GM21529 (cell line): ENCODE results near the gene HYAL4.
A peak's percentile ranks its signal among the peaks of the same experiment; 100 is the strongest.
"Not testable (repeated sequence)": the region's sequence is repeated elsewhere in the genome, so short reads cannot be mapped to it uniquely, and the experiment has no call there.

Experiments
- ATAC-seq: cut with Tn5 transposase; IDR thresholded peaks from one replicate; pipeline ENCODE4 v1.9.1; 2021; ENCODE audit not compliant: unreplicated experiment

HYAL4 gene, protein sequence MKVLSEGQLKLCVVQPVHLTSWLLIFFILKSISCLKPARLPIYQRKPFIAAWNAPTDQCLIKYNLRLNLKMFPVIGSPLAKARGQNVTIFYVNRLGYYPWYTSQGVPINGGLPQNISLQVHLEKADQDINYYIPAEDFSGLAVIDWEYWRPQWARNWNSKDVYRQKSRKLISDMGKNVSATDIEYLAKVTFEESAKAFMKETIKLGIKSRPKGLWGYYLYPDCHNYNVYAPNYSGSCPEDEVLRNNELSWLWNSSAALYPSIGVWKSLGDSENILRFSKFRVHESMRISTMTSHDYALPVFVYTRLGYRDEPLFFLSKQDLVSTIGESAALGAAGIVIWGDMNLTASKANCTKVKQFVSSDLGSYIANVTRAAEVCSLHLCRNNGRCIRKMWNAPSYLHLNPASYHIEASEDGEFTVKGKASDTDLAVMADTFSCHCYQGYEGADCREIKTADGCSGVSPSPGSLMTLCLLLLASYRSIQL

DNA sequence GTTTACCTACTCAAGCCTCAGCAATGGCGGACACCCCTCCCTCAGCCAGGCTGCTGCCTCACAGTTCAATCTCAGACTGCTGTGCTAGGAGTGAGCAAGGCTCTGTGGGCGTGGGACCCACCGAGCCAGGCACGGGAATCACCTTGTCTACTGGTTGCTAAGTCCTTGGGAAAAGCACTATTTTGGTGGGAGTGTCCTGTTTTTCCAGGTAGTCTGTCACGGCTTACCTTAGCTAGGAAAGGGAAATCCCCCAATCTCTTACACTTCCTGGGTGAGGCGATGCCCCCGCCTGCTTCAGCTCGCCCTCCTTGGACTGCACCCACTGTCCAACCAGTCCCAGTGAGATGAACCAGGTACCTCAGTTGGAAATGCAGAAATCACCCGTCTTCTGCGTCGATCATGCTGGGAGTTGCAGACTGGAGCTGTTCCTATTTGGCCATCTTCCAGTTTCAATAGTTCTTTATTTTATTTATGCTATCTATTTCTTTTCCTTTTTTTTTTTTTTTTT is at the start of gene HYAL4:
Gene HYAL4, plus strand, starts transcription at position 458 of the 508 bp plus-strand sequence. CDS start 23,105 bp downstream, outside the sequence.
- ATAC-seq = no peak

DNA sequence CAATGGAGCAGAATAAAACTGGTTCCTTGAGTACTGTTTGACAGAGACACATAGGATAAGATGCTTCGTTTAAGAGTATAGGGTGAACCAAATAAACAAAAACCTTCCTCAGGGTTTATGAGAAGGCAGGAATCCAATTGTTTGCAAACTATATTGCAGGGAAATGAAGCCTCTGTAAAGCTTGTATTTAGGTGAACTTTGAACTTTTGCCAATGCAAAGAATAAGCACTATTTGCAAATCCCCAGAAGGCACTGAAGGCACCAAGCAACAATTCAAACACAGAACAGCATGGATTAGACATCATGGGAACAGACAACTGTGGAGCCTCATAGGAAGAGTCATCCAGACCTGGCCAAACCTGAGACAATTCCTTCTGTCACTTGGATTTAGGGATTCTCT is 49.1 kb upstream of the HYAL4 start:
- ATAC-seq = no peak

DNA sequence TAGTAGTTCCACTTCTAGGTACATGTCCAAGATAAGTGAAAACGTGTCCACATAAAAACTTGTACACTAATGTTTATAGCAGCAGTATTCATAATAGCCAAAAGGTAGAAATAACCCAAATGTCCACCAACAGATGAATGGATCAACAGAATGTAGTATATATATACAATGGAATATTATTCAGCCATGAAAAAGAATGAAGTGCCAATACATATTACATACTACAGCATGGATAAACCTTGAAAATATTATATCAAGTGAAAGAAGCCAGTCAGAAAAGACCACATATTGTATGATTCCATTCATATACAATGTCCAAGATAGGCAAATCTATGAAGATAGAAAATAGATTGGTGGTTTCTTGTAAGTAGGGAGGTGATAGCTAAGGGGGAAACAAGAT is 48.4 kb upstream of the HYAL4 start:
- no peak for ATAC-seq

DNA sequence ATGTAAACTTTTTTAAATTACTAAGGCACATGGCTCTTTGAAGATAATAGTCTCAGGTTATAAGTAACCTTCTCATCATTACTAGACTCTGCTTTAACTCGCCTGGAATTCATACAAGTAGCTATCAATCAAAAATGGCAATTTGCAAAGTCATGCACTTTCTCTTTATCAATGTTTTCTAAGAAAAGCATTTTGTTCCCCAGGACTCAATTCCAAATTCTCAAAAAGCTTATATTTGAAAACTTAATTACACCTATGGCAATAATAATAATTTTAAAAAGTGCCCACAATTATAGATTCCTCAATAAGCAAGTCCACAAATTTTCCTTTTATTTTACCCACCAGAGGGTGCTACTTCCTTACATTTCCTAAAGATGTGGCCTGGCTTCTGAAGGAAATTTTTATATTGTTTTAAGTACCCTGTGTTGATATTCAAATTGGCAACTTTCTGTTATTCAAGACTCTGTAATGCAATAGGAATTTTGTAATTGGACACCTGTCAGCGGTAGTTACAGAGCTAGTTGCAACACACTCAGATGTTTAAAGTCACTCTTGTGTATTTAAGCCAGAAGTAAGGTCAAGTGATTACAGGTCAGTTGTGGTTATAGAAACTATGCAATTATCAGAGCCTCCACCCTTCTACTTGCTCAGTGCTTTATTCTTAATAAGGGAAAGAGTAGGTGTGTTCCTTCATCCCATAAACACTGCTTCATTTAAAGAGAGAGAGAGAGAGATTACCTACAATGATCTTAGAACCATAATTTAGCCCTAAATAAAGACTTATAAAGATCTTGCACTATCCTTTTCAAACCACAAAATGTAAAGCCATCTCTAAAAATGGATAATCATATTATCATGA is 47.1 kb upstream of the HYAL4 start:
- peak; percentile 52 for ATAC-seq

DNA sequence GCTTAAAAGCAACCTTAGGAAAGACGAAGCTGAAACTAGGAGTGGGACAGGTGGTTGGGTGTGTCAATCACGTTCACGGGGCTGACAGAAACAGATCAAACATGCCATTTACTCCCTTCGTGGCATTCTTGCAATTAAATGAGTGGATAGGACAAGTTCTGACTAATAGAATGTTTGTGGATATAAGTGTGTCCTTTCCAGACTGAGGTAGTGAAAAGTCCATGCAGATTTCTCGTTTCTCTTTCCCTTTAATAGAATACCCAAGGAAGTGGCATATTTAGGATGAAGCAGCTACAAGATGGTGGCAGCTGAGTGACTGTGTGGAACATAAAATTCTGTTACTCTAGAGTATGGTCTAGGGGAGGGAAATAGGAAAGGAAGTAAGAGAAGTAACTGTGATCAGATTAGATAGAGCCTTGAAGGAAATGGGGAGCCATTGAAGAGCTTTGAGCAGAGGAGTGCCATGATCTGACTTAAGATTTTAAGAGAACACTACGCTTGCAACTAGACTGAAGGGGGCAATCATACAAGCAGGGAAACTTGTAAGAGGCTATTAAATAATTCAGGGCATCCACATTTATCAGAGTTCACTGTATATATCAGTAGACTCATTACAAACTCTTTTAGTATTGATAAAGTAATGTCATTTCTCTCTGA is 46.3 kb upstream of the HYAL4 start:
- ATAC-seq = no peak

DNA sequence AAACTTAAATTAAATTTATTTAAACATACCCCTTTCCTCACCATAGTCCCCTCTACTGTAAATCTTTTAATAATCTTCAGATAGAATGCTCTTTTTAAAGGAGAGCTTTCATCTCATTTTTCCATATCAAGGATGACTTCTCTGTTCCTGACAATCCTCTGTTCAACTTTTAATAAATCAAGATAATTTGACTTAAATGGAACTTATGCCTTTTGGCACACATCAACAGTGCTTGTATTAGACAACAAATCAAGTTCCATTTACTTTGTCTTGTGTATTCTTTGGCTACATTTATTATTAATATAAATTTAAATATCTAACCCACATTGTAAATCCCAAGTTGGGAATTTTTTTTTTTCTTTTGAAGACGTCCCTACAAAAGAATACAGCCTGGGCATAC is 42.7 kb upstream of the HYAL4 start:
- no peak for ATAC-seq

DNA sequence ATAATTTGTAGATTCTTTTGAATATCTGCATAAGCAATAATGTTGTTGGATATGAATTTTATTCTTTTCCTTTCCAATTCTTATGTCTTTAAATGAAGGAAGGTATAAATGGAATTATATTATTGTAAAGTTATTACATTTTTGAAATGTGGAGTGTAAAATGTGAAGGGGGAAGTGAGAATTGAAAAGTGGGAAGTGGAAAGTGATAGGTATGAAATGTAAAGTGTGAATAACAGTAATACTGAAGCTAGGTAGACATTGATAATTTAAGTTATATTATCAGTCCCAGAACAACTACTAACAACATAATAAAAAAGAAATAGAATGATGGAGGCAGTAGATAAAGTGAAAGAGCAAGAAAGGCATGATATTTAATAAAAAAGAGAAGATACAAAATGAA is 39.7 kb upstream of the HYAL4 start:
- ATAC-seq = no peak

DNA sequence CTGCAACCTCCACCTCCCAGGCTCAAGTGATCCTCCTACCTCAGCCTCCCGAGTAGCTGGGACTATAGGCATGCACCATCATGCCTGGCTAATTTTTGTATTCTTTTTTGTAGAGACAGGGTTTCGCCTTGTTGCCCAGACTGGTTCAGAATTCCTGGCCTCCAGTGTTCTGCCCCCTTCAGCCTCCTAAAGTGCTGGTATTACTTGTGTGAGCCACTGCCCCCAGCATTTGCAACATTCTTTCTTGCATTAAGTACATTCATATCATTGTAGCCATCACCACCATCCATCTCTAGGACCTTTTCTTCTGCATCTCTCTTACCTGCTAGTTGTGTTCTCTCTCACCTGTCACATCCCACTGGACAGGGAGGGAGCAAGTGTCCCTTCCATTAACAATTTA is 35.5 kb upstream of the HYAL4 start:
- ATAC-seq = no peak

DNA sequence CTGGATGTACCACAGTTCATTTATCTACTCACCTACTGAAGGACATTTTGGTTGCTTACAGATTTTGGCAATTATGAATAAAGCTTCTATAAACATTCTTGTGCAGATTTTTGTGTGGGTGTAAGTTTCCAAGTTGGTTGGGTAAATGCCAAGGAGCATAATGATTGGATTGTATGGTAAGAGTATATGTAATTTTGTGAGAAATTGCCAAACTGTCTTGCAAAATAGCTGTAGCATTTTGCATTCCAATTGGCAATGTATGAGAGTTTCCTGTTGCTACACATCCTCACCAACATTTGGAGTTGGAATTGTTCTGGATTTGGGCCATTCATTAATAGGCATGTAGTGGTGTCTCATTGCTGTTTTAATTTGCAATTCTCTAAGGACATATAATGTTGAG is 33.9 kb upstream of the HYAL4 start:
- no peak for ATAC-seq

DNA sequence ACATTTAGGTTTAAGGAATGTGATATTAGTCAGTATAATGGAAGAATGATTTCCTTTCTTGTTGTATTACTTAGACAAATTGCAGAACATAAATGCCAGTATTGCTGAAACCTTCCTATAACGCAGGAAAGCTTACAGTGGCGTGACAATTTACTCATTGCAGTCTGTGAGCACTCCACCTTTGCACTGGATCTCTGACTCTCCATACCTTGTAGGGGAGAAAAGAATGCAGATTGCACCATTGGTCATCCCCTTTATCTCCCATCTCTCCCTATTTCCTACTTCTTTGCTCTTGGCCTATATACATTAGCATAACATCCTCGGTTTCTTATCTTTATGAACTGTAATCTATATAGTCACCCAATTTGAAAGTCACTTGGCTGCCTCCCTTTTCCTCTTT is 28.1 kb upstream of the HYAL4 start:
- ATAC-seq = no peak

DNA sequence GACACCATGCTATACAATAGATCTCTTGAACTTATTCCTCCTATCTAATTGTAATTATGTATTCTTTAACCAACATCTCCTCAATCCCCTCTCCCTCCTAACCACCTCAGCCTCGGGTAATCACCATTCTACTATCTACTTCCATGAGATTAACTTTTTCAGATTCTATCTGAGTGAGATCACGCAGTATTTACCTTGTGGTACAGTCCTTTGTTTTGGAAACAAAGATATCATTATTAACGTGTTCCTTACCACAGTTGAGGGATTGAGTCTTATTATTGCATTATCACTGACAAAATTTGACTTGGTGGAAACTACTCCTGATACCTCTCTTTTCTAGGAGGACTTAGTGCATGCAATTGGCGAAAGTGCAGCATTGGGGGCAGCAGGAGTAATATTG is 26.0 kb upstream of the HYAL4 start:
- no peak for ATAC-seq

DNA sequence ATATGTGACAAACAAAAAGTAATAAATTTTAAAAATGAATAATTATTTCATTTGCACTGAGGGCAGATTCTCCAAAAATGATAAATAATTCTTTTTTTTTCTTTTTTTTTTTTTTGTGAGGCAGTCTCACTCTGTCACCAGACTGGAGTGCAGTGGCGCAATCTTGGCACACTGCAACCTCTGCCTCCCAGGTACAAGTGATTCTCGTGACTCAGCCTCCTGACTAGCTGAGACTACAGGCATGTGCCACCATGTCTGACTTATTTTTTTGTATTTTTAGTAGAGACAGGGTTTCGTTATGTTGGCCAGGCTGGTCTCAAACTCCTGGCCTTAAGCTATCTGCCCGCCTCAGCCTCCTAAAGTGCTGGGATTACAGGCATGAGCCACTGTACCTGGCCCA is 25.2 kb upstream of the HYAL4 start:
- ATAC-seq = not testable (repeated sequence)

DNA sequence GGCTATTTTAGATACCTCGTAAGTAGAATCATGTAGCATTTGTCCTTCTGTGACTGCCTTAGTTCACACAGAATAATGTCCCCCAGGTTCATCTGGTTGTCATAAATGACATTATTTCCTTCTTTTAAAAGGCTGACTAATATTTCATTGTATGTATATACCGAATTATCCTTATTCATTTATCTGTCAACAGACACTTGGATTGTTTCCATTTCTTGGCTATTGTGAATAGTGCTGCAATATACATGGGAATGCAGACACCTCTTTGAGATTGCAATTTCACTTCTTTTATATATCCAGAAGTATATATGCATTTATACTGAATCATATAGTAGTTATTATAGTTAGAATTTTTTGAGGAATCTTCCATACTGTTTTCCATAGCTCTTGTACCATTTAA is 24.1 kb upstream of the HYAL4 start:
- no peak for ATAC-seq

DNA sequence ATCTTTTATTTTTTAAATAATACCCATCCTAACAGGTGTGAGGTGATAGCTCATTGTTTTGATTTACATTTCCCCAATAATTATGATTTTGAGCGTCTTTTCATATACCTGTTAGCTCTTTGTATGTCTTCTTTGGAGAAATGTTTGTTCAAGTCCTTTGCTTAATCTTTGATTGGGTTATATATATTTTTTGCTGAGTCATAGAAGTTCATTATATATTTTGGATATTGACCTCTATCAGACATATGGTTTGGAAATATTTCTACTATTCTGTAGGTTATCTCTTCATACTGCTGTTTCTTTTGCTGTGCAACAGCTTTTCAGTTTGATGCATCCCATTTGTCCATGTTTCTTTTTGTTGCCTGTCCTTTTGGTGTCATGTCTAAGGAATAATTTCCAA is 23.6 kb upstream of the HYAL4 start:
- no peak for ATAC-seq

DNA sequence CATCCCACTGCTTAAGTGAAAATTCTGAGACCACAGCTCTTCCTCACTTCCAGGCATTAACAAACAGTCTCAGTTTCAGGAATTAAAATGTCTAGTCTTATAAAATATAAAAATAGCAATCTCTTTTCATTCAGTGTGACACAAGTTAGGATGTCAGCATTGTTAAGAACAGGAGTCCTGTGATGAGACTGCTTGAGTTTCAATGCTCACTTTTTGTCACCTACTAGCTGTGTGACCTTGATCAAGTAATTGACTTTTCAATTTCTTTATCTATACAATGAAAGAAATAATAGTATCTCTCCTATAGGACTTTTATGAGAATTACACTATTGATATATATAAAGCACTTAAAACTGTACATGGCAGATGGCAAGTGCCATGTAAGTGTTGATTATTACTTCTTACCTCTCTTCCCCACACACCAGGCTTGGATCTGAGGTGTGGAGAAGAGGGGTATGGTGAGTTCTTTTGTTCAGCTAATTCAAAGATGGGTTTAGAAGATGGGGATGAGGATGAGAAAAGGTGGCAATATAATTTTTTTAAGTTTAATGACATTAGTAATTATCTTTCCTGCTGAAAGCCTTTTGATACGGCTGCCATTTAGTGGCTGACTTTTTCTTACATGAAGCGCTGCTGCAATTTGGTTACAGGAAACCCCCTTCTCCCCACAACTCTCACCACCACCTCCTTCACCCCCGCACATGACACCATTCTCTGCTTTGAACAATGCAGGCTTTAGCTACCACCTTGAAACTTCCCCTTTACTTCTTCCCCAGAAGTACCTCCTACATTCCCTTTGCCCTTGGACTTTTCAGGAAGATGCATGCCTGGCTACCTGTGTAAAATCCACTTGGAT is 20.8 kb upstream of the HYAL4 start:
- peak; percentile 97 for ATAC-seq

DNA sequence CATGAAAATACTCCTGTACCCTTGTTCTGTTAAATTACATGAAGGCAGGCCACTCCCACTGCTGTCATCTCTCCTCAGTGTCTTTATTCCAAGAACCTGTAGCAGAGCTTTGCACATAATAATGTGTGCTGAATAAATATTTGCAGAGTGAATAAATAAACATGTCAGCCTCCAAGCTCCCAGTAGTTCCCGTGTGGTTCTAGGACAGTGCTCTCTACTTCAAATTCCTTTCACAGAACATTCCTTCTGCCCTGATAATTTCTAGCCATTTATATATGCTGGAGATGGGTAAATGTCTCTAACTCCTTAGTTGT is 20.3 kb upstream of the HYAL4 start:
- peak; percentile 29 for ATAC-seq

DNA sequence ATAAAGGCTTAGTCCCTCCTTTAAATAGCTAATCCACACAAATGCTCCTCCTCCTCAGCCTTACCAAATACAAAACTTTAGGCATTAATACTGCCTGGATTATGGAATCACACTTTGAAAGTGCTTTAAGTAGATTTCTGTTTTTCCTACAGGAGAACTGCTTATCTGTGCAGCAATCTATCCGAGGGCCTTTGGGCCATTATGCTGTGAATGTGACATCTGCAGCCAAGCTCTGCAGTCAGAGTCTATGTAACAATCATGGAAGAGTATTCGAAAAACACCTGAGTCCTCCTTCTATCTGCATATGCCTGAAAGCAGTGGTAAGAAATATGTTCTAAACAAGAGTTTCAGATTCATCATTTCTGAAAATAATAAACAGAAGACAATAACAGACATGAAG is 16.2 kb upstream of the HYAL4 start:
- no peak for ATAC-seq

DNA sequence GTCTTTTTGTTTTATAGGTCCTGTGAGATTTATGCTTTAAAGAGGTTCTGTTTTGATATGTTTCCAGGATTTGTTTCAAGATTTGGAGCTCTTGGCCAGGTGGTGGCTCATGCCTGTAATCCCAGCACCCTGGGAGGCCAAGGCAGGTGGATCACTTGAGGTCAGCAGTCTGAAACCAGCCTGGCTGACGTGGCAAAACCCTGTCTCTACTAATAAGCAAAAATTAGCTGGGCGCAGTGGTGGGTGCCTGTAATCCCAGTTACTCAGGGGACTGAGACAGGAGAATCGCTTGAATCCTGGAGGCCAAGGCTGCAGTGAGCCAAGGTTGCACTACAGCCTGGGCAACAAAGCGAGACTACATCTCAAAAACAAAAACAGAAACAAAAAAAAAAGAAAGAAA is 8.3 kb upstream of the HYAL4 start:
- ATAC-seq = no peak

DNA sequence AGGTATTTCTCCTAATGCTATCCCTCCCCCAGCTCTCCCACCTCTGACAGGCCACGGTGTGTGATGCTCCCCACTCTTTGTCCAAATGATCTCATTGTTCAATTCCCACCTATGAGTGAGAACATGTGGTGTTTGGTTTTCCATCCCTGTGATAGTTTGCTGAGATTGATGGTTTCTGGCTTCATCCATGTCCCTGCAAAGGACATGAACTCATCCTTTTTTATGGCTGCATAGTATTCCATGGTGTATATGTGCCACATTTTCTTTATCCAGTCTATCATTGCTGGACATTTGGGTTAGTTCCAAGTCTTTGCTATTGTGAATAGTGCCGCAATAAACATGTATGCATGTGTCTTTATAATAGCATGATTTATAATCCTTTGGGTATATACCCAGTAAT is 5.9 kb upstream of the HYAL4 start:
- ATAC-seq = not testable (repeated sequence)

DNA sequence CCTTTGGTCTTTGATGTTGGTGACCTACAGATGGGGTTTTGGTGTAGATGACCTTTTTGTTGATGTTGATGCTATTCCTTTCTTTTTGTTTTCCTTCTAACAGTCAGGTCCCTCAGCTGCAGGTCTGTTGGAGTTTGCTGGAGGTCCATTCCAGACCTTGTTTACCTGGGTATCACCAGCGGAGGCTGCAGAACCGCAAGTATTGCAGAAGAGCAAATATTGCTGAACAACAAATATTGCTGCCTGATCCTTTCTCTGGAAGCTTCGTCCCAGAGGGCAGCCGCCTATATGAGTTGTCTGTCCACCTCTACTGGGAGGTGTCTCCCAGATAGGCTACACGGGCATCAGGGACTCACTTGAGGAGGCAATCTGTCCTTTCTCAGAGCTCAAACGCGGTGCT is 827 bp upstream of the HYAL4 start:
- ATAC-seq = not testable (repeated sequence)

DNA sequence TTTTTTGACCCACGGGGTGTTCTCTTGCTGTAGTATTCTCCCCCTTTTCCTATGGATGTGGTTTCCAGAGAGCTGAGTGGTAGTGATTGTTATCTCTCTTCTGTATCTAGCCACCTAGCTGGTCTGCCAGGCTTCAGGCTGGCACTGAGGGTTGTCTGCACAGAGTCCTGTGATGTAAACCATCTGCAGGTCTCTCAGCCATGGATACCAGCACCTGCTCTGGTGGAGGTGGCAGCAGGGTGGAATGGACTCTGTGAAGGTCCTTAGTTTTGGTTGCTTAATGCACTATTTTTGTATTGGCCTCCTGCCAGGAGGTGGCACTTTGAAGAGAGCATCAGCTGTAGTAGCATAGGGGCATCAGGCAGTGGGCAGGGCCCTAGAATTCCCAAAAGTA is 851 bp downstream of the HYAL4 start:
- no peak for ATAC-seq
